Tibial artery (tissue), 4 donors: Measurements from ENCODE around the gene TIGAR.

Source experiments
- DNase-seq, 2 donors: peaks; one replicate each; pipeline ENCODE4 v3.0.0-alpha.2; 2019
- H3K27ac ChIP-seq, 2 donors: fragments of 200-600 bp; sonication (generic) in 1 of 2; 1 replicate in 1 of 2; 2 replicates in 1 of 2; pipeline ENCODE4 v1.5.1; 2018 to 2019; ENCODE audit warnings: mild to moderate bottlenecking in 1 of 2
- H3K27me3 ChIP-seq, 2 donors: fragments of 200-600 bp; sonication (generic) in 1 of 2; one replicate each; pipeline versions ENCODE4 v1.5.1 to v1.6.0; 2016 to 2019
- H3K36me3 ChIP-seq, 3 donors: fragments of 200-600 bp; sonication (generic) in 2 of 3; one replicate each; pipeline ENCODE4 v1.5.1; 2016 to 2019; ENCODE audit warnings: mild to moderate bottlenecking in 2 of 3
- H3K4me1 ChIP-seq, 4 donors: fragments of 200-600 bp; sonication (generic) in 2 of 4; 1 replicate in 3 of 4; 2 replicates in 1 of 4; pipeline ENCODE4 v1.5.1; 2016 to 2019
- H3K4me3 ChIP-seq, 2 donors: fragments of 200-600 bp; sonication (generic) in 1 of 2; 1 replicate in 1 of 2; 2 replicates in 1 of 2; pipeline ENCODE4 v1.5.1; 2018 to 2019; ENCODE audit warnings: mild to moderate bottlenecking in 2 of 2
- H3K9me3 ChIP-seq, 3 donors: fragments of 200-600 bp; sonication (generic) in 1 of 3; one replicate each; pipeline ENCODE4 v1.5.1; 2016 to 2019
- CTCF ChIP-seq, 2 experiments: fragments of 200-600 bp in 1 of 2; fragments of 450-650 bp in 1 of 2; IDR thresholded peaks; one replicate each; pipeline ENCODE4 v1.5.1; 2017 to 2019; ENCODE audit warnings: antibody characterized with exemption in 2 of 2, mild to moderate bottlenecking in 1 of 2, moderate library complexity in 1 of 2
- intact Hi-C: fragments of 100-400 bp; cut with DNase I; formaldehyde crosslinking; loops from one replicate; pipeline ENCODE4 v1.15.0; 2023; ENCODE audit warnings: low total_unique reads

Gene TIGAR

GRCh38 chr12:4280351-4281163, 40.5 kb upstream of the TIGAR start:
- Histone ChIP-seq H3K9me3 (no peaks in the 10 kb centered on the region), H3K27ac (no peak overlapping the region), H3K36me3 (peaks cover 34 to 71% (median 48%) of the 10 kb centered on the region in 3 donors), H3K4me3 (no peak overlapping the region), H3K27me3 (no peaks in the 10 kb centered on the region), H3K4me1 (peaks cover 0 to 64% (median 37%) of the 10 kb centered on the region in 4 donors)
- intact Hi-C loops, result loop anchor here (5.0 kb wide), 1 partner anchor 278 kb away; no protein-coding TSS in a partner anchor
- TF ChIP-seq CTCF (IDR thresholded peaks at IDR 0.05), result no peak
- peak in 1 of 2 donors; percentile 66 for DNase-seq

GRCh38 chr12:4281173-4281654, 39.8 kb upstream of the TIGAR start:
- intact Hi-C loops, result loop anchor here (5.0 kb wide), 1 partner anchor 279 kb away; no protein-coding TSS in a partner anchor
- no peak for TF ChIP-seq CTCF (IDR thresholded peaks at IDR 0.05)
- H3K4me3 ChIP-seq, result no peak overlapping the region
- H3K27me3 ChIP-seq, result no peaks in the 10 kb centered on the region
- peaks cover 36 to 78% (median 55%) of the 10 kb centered on the region in 3 donors for H3K36me3 ChIP-seq
- peaks cover 0 to 60% (median 37%) of the 10 kb centered on the region in 4 donors for H3K4me1 ChIP-seq
- no peaks in the 10 kb centered on the region for H3K9me3 ChIP-seq
- DNase-seq, result no peak
- no peak overlapping the region for H3K27ac ChIP-seq

GRCh38 chr12:4282103-4282891, 38.7 kb upstream of the TIGAR start:
- no peak overlapping the region for H3K4me3 ChIP-seq
- no peaks in the 10 kb centered on the region for H3K9me3 ChIP-seq
- intact Hi-C loops, result loop anchor here (5.0 kb wide), 1 partner anchor 280 kb away; no protein-coding TSS in a partner anchor
- no peak overlapping the region for H3K27ac ChIP-seq
- H3K4me1 ChIP-seq, result peaks cover 0 to 60% (median 37%) of the 10 kb centered on the region in 4 donors
- TF ChIP-seq CTCF (IDR thresholded peaks at IDR 0.05), result no peak
- no peak for DNase-seq
- H3K36me3 ChIP-seq, result peaks cover 36 to 86% (median 65%) of the 10 kb centered on the region in 3 donors
- no peaks in the 10 kb centered on the region for H3K27me3 ChIP-seq

DNA sequence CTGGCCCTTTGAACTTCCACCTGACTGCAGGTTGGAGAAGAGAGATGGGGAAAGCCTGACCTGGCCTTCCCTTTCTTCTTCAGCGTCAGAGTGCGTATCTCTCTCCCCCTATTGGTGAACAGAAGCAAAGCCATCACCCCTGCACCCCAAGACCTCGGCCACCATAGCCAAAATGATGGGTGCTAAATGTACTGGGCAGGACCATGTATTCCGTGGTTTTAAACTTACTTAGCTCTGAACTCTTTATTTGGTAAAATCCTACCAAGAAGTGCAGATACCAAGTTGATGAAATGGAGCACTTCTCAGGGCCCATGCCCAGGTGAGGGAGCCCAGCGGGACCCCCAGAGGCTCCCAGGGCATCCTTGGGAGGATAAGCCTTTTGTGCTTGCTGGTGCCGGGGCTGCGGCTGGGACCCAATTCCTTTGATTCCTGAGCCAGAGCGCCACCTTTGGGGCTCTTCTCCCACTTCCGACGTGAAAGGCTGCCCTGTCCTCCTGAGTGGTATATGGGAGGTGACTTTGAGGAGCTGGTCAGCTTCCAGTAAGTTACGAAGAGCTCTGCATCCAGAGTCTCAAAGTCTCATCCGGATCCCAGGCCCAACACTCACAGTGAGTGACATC, 38.0 kb upstream of the TIGAR start:
- Histone ChIP-seq H3K4me1 (peaks cover 0 to 60% (median 30%) of the 10 kb centered on the region in 4 donors), H3K27ac (no peak overlapping the region), H3K36me3 (peaks cover 41 to 86% (median 71%) of the 10 kb centered on the region in 3 donors)

More for the DNA sequence above, 38.0 kb upstream of the TIGAR start:
- intact Hi-C loops, result loop anchor here (5.0 kb wide), 1 partner anchor 281 kb away; no protein-coding TSS in a partner anchor
- Histone ChIP-seq H3K27me3 (no peaks in the 10 kb centered on the region), H3K9me3 (no peaks in the 10 kb centered on the region), H3K4me3 (no peak overlapping the region)
- no peak for DNase-seq
- no peak for TF ChIP-seq CTCF (IDR thresholded peaks at IDR 0.05)
